Peyer's patch (tissue), 4 donors: ENCODE measurements around the gene CBR1. TPM values are rescaled to one million over a fixed set of nuclear protein-coding genes. Genes with fewer than 3 reads are reported as not detected.
"Not testable (repeated sequence)": the region's sequence is repeated elsewhere in the genome, so short reads cannot be mapped to it uniquely, and the experiment has no call there.

Source experiments
- DNase-seq, 3 donors: peaks; one replicate each; pipeline ENCODE4 v3.0.0-alpha.2; 2017 to 2019
- H3K27ac ChIP-seq, 4 donors: fragments of 200-600 bp; sonication (generic); one replicate each; pipeline ENCODE4 v1.5.1; 2016 to 2019
- H3K27me3 ChIP-seq, 2 donors: fragments of 200-600 bp; sonication (generic); one replicate each; pipeline ENCODE4 v1.5.1; 2019
- H3K36me3 ChIP-seq, 3 donors: fragments of 200-600 bp; sonication (generic); one replicate each; pipeline ENCODE4 v1.5.1; 2016 to 2019
- H3K4me1 ChIP-seq, 4 donors: fragments of 200-600 bp; sonication (generic); one replicate each; pipeline ENCODE4 v1.5.1; 2016 to 2019
- H3K4me3 ChIP-seq, 4 donors: fragments of 200-600 bp; sonication (generic); 1 replicate in 3 of 4; 2 replicates in 1 of 4; pipeline ENCODE4 v1.5.1; 2016 to 2019; ENCODE audit warnings: mild to moderate bottlenecking in 1 of 4
- H3K9me3 ChIP-seq, 4 donors: fragments of 200-600 bp; sonication (generic); one replicate each; pipeline ENCODE4 v1.5.1; 2016 to 2019; ENCODE audit warnings: mild to moderate bottlenecking in 1 of 4
- CTCF ChIP-seq, 6 experiments: fragments of 450-650 bp in 4 of 6; fragments of 200-600 bp in 2 of 6; sonication (generic) in 1 of 6; IDR thresholded peaks; one replicate each; pipeline ENCODE4 v1.5.1; 2017 to 2019; ENCODE audit warnings: antibody characterized with exemption in 6 of 6, mild to moderate bottlenecking in 3 of 6, moderate library complexity in 1 of 6
- POLR2A ChIP-seq, 2 donors: fragments of 450-650 bp; IDR thresholded peaks; one replicate each; pipeline ENCODE4 v1.5.1; 2017; ENCODE audit warnings: antibody characterized with exemption in 2 of 2, mild to moderate bottlenecking in 2 of 2, moderate library complexity in 2 of 2
- total RNA-seq, 4 donors: library from RNA; depleted of rRNA; stranded (reverse); fragments of >200 nt; gene quantifications; one replicate each; pipeline ENCODE4 v1.1.0, GENCODE V29; 2016

The CBR1 gene
- total RNA-seq, 4 donors from 2014 or later: 240 to 1,308 (median 979) TPM

- no peak overlapping the region for H3K4me3 ChIP-seq
- peaks cover 0 to 10% (median 3%) of the 10 kb centered on the region in 4 donors for H3K9me3 ChIP-seq
- no peaks in the 10 kb centered on the region for H3K36me3 ChIP-seq
- DNase-seq: no peak
- no peaks in the 10 kb centered on the region for H3K27me3 ChIP-seq
- no peaks in the 10 kb centered on the region for H3K4me1 ChIP-seq
- H3K27ac ChIP-seq: no peak overlapping the region
- TF ChIP-seq POLR2A (IDR thresholded peaks at IDR 0.05): no peak
- no peak for TF ChIP-seq CTCF (IDR thresholded peaks at IDR 0.05)
Measured at GRCh38 chr21:36096398-36097290, 26.8 kb downstream of the CBR1 start.

GRCh38 chr21:36097427-36098181, 27.8 kb downstream of the CBR1 start:
- no peaks in the 10 kb centered on the region for H3K4me1 ChIP-seq
- peak overlapping the region in 1 of 4 donors; percentile 39 for H3K27ac ChIP-seq
- peaks cover 0 to 10% (median 2%) of the 10 kb centered on the region in 4 donors for H3K9me3 ChIP-seq
- no peak for TF ChIP-seq CTCF (IDR thresholded peaks at IDR 0.05)
- H3K27me3 ChIP-seq: no peaks in the 10 kb centered on the region
- no peak overlapping the region for H3K4me3 ChIP-seq
- DNase-seq: no peak
- no peaks in the 10 kb centered on the region for H3K36me3 ChIP-seq

- Histone ChIP-seq H3K9me3 (peaks cover 0 to 10% (median 0%) of the 10 kb centered on the region in 4 donors), H3K4me3 (no peak overlapping the region), H3K4me1 (no peaks in the 10 kb centered on the region), H3K36me3 (no peaks in the 10 kb centered on the region), H3K27me3 (no peaks in the 10 kb centered on the region), H3K27ac (peak overlapping the region in 1 of 4 donors; percentile 39)
- no peak for TF ChIP-seq POLR2A (IDR thresholded peaks at IDR 0.05)
- TF ChIP-seq CTCF (IDR thresholded peaks at IDR 0.05): no peak
- DNase-seq: no peak
Measured at GRCh38 chr21:36098182-36098532, 28.3 kb downstream of the CBR1 start.

- DNase-seq: no peak
- Histone ChIP-seq H3K27ac (no peak overlapping the region), H3K36me3 (no peaks in the 10 kb centered on the region), H3K9me3 (peaks cover 0 to 2% (median 0%) of the 10 kb centered on the region in 4 donors), H3K4me1 (no peaks in the 10 kb centered on the region), H3K4me3 (no peak overlapping the region), H3K27me3 (no peaks in the 10 kb centered on the region)
- TF ChIP-seq POLR2A (IDR thresholded peaks at IDR 0.05) (no peak), CTCF (IDR thresholded peaks at IDR 0.05) (no peak)
Measured at GRCh38 chr21:36099000-36099399, 29.2 kb downstream of the CBR1 start.

- H3K27ac ChIP-seq, H3K4me1 ChIP-seq, H3K9me3 ChIP-seq, DNase-seq, H3K4me3 ChIP-seq, H3K36me3 ChIP-seq, H3K27me3 ChIP-seq: not testable (repeated sequence)
Measured at GRCh38 chr21:36099695-36100211, 29.9 kb downstream of the CBR1 start.
